ENCODE data around the gene MIAT.

GRCh38 chr22:26711205-26711963 is 54.0 kb downstream of the MIAT start:
- no peak for TF ChIP-seq CTCF (IDR thresholded peaks at IDR 0.05)
- TF ChIP-seq POLR2AphosphoS5 (IDR thresholded peaks at IDR 0.05): no peak
